HG02938 (cell line): ENCODE measurements around the gene RAB6A.
"Not testable (repeated sequence)": the region's sequence is repeated elsewhere in the genome, so short reads cannot be mapped to it uniquely, and the experiment has no call there.

Experiments
- ATAC-seq: cut with Tn5 transposase; IDR thresholded peaks from one replicate; pipeline ENCODE4 v1.9.1; 2021; ENCODE audit warnings: mild to moderate bottlenecking, moderate library complexity; ENCODE audit not compliant: unreplicated experiment

RAB6A gene

DNA sequence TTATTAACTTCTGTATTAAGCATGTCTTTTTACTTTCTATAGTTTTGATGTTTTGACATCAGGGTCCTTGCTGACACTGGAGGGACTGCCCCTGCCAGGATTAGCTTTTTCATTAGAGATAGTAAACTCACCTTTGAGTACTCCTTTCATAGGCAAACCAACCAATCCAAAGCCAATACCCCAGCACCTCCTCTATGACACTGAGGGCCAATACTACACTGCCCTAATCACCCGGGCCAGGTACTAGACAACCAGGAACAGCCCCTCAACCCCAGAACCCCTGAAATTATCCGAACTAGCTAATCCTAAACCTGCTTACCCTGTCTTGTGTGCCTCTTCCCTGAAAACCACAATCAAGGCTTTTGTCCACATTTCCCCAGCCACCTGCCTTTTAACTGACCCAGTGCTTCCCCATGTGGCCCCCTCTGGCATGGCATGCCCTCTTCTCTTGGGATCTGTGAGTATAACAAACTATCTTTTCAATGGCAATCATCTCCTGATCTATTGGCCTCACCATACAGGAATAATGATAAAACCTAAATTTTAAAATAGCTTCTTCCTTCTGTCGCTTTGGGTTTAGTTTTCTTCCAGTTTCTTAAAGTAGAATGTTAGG, 31.2 kb downstream of the RAB6A start:
- ATAC-seq: no peak

DNA sequence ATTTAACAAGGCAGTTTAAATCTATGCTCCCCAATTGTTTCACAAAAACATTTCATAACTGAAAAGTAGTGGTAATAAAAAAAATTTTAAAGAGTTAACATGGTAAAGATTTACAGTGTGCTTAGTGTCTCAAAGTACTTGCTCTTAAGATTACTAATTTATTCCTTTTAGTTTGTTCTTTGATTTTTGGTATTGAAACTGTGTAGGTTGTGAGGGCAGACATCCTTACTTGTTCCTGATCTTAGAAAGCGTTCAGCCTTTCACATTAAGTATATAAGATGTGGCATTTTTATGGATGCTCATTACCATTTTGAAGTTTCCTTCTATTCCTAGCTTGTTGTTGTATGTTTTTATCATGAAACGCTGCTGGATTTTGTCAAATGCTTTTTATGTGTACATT, 32.9 kb downstream of the RAB6A start:
- no peak for ATAC-seq

DNA sequence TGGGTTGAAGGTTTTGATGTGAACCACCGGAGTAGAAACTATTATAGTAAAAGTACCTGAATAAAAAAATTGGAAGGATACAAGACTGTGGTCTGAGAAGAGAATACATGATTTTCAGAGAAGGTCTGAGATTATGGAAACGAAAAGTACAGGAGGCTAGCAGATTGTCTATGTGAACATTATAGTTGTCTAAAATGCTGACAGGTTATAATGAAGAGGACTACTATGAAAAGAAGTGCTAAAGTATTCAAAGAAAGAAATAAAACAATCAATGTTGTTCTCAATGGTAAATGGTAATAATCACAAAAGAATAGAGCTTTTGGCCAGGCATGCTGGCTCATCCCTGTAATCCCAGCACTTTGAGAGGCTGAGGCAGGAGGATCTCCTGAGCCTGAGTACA, 34.0 kb downstream of the RAB6A start:
- no peak for ATAC-seq

DNA sequence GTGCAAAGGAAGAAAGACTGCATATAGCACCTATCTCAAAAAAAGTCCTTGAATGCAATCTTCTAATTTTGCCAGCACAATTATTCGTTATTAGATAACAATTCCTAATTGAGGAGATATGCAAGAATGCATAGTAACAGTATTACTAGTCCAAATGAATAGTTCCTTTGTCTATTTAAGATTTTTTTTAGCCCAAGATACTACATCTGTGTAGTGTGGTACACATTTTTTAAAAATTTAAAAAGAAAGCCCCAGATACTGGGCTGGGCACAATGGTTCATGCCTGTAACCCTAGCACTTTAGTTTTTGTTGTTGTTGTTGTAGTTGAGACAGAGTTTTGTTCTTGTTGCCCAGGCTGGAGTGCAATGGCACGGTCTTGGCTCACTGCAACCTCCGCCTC, 43.7 kb downstream of the RAB6A start:
- no peak for ATAC-seq

DNA sequence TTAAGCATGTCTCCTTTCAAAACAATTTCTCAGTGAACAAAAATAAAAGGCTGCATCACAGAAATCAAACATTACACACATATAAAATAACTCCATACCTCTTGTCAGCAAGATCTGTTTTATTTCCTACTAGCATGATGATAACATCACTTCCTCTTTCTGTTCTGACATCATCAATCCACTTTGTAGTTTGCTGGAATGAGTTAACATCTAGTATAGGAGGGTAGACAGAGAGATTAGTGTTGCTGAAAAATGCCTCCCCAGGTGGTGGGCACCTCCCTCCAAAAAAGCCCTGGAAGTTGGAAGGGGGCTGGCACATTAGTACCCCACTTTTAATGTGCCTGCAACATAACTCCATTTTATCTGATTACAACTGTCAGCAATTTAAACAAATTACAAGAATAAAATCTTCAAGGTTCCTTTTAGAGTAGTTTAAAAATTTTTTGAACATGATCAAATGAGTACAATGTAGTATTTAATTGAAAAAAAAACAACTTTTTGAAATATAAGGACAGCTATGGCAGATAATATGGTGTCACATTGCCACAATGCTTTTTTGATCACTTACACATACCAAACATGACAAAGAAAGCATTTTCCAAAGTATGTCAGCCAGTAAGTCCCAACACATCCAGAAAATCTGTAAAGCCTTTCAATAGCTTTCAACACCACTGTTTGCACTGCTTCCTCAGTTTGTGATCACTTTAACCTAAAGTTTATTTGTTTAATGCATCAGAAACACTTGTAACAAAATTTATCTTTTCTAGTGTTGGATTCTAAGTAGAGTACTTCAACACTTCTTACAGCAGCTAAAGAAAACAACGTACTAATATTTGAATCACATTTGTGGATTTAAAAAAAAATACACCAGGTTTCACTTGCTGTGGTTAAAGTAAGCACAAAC, 44.5 kb downstream of the RAB6A start:
- ATAC-seq: no peak

DNA sequence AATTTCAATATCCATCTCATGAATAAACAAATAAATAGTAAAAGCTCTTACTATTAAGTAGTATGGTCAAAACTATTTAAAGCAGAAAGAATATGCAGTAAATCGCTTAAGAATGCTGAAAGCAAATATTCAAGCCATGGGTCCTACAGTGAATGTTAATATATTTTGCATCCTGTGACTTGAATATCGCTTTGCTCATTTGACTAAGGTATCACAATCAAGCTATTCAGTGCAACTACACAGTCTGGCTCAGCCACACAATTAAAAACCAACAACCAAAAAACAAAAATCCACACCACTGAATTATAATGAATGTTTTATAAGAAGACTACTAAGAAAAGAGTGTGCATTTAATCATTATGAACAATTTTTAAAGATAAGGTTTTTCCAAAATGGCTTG, 45.3 kb downstream of the RAB6A start:
- no peak for ATAC-seq

DNA sequence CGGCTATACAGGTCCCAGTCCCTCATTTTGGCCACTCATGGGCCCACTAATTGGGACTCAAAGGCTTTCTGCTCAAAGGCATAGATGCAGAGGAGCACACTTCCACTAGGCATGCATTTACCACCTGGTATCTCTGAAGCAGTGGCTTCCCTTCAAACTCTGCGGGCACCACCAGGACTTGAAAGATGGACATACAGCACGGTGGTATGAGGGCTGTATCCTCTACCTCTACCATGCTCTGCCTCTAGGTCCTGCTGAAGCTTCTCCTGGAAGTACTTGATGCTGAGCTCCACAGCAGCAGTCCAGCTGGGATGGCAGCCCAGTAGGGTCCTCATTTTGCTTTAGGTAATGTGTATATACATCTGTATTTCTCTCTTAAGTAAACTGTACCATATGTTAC, 49.9 kb downstream of the RAB6A start:
- no peak for ATAC-seq

DNA sequence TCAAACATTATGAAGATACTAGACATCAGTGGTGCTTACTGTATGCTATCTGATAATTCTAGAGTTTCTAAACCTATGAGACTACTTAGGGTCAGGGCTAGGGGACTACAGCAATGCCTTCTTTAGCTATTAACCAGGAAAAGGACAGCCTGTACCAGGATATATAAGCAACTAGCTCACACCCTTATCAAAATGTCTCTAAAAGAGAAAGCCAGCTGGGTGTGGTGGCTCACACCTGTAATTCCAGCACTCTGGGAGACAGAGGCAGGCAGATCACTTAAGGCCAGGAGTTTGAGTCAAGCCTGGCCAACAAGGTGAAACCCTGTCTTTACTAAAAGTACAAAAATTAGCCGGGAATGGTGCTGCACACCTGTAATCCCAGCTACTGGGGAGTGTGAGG, 55.8 kb downstream of the RAB6A start:
- no peak for ATAC-seq

DNA sequence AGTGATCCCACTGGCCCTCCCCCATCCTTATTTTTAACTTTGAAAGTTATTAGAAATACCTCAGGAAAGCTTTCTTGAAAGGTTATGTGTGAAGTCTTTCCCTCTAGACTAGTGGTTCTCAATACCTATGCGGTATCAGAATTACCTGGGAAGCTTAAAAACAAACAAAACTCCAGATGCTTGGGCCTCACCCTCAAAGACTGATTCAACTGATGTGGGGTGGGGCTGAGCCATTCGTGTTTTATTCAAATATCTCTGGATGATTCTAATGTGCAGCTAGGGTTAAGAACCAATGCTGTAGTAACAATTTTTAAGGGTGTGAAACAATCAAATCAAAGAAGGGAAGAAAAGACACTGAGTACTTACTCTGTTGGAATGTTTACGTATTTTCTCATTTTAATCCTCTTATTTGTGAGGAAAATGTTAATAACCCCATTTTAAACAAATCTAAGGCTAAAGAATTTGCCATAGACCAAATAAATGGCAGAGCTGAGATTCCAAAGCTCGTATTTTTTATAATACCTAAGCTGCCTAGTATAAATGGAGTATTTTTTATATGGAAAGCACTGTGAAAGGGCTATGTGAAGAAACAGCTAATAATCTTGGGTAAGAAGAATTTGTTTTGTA, 66.9 kb downstream of the RAB6A start:
- no peak for ATAC-seq

DNA sequence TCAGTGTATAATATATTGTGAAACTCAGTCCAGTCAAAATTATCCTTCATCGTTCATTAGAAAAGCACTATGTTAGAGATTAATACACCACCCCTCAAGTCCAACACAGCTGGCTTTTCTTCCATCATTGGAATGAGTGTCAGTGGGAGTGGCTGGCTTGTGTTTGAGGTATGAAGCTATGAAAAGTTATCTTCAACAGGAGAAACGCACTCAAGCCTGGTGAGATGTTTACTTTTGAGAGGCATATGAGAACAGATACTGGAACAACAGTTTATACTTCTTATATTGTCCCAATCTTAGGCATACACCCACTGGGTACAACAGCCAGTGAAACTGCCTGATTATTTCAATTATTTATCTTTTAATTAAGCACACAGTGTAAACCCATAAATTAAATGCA, 80.2 kb downstream of the RAB6A start:
- ATAC-seq: no peak

DNA sequence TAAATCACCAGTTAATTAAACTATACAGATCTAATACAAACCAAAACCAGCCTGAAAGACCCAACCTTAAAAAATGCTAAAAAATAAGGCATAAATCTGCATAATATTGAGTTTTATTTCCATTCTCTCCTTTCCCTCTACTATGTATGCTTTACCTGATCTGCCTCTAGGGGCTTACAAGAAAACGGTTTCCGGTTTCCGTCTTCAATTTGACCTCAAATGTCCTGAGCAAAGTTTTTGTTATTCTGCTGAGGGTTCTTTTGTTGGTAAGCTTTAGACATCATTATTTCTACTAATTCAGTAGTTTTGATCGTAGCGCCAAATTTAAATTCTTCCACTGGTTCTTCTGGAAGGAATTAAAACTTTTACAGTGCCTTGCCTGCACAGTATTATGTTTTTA, 84.3 kb downstream of the RAB6A start:
- ATAC-seq: not testable (repeated sequence)

DNA sequence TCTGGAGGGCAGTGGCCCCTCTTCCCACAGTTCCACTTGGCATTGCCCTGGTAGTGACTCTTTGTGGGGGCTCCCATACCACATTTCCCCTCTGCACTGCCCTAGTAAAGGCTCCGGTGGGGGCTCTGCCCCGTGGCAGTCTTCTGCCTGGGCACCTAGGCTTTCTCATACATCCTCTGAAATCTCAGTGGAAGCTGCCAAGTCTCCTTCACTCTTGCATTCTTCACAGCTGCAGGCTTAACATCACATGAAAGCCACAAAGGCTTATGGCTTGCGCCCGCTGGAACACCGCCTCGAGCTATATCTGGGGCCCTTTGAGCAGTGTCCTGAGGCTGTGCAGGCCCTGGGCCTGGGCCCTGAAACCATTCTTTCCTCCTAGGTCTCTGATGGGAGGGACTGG, 89.2 kb downstream of the RAB6A start:
- ATAC-seq: no peak

DNA sequence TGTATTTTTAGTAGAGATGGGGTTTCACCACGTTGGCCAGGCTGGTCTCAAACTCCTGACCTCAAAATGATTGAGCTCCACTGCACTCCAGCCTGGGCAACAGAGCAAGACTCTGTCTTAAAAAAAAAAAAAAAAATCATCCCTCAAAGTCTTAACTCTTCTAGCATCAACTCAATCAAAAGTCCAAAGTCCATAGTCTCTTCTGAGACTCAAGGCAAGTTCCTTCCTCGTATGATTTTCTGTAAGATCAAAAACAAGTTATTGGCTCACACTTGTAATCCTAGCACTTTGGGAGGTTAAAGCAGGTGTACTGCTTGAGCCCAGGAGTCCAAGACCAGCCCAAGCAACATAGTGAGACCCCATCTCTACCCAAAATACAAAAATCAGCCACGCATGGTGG, 90.1 kb downstream of the RAB6A start:
- no peak for ATAC-seq

DNA sequence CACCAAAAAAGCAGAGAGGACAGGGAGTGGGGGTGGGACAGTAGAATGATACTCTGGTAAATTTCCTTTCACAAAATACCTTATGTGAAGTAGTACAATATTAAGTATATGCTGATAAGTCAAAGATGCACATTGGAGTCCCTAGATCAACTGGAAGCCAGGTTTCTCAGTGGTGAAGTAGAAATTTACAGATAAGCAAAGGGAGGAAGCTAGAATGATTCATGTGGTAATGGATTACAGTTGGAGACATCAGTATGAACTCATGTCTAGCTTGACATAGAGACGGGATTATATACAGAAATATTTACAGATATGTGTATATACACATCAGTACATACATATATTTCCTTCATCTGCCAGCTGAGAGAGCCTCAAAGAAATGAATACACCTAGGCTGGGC, 93.0 kb downstream of the RAB6A start:
- ATAC-seq: no peak

DNA sequence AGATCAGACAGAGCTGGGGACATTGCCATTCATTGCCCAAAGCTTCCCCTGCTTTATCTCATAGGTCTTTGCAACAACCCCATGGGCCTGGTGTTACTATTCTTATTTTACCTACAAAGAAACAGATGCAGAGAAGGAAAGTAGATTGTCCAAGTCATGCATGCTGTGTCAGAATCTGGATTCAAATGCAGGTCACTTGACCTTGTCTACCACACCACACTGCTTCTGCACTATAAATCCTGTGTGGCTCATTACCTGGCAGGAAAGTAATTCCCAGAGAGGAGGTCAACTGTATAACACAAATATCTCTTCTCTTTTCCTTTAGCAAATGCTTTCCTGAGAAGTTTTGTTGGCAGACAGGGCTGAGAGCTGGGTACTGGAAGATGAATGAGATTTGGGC, 96.0 kb downstream of the RAB6A start:
- no peak for ATAC-seq

DNA sequence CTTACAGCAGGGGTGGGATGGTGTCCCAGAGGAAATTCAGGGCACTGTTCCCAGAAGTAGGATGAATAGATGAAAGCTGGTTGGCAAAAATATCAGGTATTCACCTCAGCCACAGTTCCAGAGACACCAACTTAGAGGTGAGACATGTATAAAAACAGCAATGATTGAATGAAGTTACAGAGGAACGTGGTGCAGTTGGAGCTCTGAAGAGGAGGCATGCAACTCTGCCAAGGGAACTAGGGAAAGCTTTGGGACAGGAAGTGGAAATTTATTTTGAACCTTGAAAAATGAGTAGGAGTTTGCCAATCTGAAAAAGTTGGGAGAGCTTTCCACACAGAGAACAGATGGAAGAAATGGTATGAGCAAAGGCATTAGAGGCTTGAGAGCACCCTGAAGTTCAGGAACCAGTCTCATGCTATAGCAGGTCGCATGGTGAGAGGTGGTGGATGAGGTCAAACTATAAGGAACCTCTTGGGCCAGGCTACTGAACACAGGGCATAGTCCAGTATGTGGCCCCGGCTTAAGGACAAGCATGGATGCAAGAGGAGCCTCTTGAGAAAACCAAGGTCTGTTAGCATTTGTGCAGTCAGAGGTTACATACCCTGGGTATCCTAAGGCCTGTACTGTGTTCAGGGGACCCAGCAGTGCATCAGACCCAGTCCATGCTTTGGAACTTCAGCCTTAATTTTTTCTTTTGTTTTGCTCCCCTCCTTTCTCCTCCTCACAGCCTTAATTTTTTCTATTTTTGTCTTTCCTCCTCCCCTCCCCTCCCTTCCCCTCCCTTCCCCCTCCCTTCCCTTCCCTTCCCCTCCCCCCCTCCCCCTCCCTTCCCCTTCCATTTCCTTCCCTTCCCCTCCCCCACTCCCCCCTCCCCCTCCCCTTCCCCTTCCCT, 97.0 kb downstream of the RAB6A start:
- no peak for ATAC-seq

DNA sequence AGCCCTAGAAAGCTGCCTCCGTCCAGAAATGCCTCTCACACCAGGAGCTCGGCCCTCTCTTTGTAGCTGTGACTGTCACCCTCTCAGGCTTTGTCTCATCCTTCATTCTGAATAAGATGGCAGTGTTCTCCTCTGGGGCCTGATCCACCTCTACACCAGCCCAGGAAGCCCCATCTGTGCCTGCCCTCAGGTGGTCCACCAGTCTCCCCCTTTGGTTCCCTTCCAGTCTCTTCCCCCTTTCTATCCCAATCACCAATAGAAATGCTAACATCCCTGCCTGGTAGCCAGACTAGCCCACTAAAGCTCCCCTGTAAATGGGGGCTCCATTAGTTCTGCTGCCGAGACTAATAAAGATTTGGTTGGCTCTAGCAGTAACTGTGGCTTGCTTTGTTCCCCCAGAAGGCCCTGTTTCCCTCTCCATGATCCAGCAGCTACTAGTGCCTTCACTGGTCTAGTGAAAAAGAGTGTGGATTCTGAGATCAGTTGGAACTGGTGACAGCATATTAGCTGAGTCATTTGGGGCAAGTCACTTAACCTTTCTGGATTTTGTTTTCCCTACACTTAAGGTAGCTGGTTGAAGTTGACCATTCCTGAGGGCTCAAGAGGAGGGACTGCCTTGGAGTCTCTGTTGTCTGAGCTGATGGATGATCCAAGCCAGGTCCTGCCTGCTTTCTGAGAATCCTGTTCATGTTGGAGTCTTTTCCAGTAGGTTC, 98.3 kb downstream of the RAB6A start:
- no peak for ATAC-seq

DNA sequence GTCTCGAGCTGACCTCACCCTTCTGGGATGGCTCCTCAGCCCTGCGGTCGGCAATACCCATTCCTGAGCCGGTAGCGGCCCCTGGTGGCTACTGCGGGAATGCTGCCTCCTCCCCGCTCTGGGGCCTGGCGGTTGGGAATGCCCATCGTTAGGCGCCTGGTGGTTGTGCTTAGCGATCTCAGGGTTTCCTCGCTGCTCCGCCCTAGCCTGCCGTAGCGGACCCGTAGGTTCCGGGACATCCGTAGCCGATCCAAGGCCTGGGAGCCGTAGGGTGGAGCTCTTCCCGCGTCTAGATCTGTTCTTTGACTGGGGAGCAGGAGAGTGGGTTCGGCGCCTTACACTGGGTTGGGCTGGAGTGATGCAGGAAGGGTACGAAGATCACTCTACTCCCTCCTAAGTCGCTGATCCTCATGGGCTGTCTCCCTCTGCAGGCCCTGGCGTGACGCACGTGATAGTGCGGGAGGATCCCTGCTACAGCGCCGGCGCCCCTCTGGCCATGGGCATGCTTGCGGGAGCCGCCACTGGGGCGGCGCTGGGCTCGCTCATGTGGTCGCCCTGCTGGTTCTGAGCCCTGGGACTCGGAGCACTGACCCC, 99.7 kb downstream of the RAB6A start:
- ATAC-seq: no peak

DNA sequence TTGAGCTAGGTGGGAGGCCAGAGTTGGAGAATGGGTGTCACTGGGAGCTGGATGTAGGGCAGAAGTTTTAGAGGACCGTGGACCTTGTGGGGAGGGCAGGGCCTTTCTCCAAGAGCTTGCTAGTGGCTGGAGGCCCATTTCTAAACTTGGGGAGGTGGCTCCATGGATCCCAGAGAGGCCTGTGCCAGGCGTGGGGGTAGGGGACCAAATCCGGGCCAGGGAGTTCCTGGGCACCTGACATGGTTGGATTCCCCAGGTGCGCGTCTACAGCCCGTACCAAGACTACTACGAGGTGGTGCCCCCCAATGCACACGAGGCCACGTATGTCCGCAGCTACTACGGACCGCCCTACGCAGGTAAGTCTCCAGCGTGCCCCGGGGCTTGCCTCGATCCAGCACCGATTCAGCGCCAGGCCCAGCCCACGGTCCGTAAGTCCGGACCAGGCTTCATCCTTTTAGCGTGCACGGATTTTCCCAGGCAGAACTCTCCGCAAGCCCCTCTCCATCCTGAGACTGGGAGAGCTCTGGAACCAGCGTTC, 100.3 kb downstream of the RAB6A start:
- no peak for ATAC-seq

DNA sequence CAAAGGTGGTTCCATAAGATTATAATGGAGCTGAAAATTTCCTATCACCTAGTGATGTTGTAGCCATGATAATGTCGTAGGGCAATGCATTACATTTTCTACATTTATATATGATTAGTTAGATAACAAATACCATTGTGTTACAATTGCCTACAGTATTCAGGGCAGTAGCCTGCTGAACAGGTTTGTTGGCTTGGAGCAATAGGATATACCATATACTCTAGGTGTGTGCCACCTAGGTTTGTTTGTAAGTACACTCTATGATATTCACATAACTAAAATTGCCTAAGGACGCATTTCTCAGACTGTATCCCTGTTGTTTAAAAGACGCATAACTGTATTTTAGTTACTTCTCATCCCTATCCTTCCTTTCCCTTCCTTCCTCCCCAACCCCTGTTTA, 100.9 kb downstream of the RAB6A start:
- ATAC-seq: no peak
